ENCODE data around the gene PLLP. TPM values are rescaled to one million over a fixed set of nuclear protein-coding genes. Genes with fewer than 3 reads are reported as not detected.

The PLLP gene, protein sequence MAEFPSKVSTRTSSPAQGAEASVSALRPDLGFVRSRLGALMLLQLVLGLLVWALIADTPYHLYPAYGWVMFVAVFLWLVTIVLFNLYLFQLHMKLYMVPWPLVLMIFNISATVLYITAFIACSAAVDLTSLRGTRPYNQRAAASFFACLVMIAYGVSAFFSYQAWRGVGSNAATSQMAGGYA
- total RNA-seq: 0.21 TPM

DNA sequence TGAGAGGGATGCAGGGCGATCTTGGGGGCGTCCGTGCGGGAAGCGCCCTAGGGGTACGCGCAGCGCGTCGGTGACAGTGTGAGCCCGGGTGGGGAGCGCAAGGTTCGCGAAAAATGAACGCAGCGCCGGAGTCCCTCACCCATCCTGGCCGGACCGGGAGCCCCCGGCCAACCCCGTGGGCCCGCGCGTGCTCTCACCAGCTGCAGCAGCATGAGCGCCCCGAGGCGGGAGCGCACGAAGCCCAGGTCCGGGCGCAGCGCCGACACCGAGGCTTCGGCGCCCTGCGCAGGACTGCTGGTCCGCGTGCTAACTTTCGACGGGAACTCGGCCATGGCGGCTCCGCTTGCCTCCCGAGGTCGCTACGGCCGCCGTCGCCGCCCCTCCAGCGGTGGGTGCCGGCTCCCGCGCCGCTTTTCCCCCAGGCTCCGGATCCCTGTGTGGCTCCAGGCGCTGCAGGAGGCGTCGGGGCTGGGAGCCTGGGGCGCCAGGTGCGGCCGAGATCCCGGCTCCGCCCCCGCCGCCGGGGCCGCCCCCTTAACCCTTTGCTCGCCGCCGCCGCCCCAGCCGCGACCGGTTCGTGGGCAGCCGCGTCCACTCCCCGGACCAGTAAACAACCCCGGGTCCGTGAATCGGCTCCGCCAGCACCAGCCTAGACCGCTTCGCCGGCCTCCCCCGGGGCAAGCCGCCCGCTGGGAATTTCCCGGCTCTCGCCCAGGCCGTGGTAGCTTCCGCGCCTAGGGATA, at the start of gene PLLP:
Gene PLLP (minus strand): TSS at position 464 of the 743 bp plus-strand sequence. CDS start 132 bp downstream, at position 332.
- H3K4me1 ChIP-seq: peaks cover 3 to 5% of the 10 kb centered on the region in 2 donors
- H3K9me3 ChIP-seq: no peaks in the 10 kb centered on the region
- DNase-seq (ENCODE audit: low spot score in 2 of 2): no peak
- H3K27ac ChIP-seq: no peak within 1 kb of the TSS
- H3K36me3 ChIP-seq: no peaks in the 10 kb centered on the region
- H3K27me3 ChIP-seq: no peaks in the 10 kb centered on the region
- intact Hi-C loops (cut with DNase I): no loop called here
- peak within 1 kb of the TSS; percentile 49 to 77 for H3K4me3 ChIP-seq
- no peak for TF ChIP-seq CTCF (IDR thresholded peaks at IDR 0.05)

GRCh38 chr16:57333402-57333801, 48.9 kb upstream of the PLLP start:
- intact Hi-C loops (cut with DNase I): no loop called here
- Histone ChIP-seq H3K27ac (no peak overlapping the region), H3K4me1 (no peaks in the 10 kb centered on the region), H3K9me3 (peaks cover 0 to 6% of the 10 kb centered on the region in 2 donors), H3K36me3 (no peaks in the 10 kb centered on the region), H3K4me3 (no peak overlapping the region), H3K27me3 (no peaks in the 10 kb centered on the region)
- no peak for DNase-seq (ENCODE audit: low spot score in 2 of 2)
- no peak for TF ChIP-seq CTCF (IDR thresholded peaks at IDR 0.05)

- Histone ChIP-seq H3K27ac (no peak overlapping the region), H3K36me3 (no peaks in the 10 kb centered on the region), H3K9me3 (peaks cover 0 to 6% of the 10 kb centered on the region in 2 donors), H3K27me3 (no peaks in the 10 kb centered on the region), H3K4me1 (no peaks in the 10 kb centered on the region), H3K4me3 (no peak overlapping the region)
- intact Hi-C loops (cut with DNase I): no loop called here
- no peak for TF ChIP-seq CTCF (IDR thresholded peaks at IDR 0.05)
- DNase-seq (ENCODE audit: low spot score in 2 of 2): no peak
Measured at GRCh38 chr16:57331355-57331754, 46.9 kb upstream of the PLLP start.

DNA sequence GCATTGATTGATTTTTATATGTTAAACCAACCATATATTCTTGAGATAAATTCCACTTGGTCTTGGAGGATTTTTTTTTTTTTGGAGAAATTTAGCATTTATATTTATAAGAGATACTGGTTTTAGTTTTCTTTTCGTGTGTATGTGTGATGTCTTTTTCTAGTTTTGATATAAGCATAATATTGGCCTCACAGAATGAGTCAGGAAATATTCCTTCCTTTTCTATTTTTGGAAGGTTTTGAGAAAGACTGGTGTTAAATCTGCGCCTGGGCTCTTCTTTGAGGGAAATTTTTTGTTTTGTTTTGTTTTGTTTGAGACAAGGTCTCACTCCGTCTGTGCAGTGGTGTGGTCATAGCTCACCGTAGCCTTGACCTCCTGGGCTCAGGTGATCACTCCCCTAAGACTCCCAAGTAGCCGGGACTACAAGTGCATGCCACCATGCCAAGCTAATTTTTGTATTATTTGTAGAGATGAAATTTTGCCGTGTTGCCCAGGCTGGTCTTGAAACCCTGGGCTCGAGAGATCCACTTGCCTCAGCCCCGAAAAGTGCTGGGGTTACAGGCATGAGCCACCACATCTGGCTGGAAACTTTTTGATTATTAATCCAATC, 45.4 kb upstream of the PLLP start:
- TF ChIP-seq CTCF (IDR thresholded peaks at IDR 0.05): no peak
- DNase-seq (ENCODE audit: low spot score in 2 of 2): no peak
- H3K4me1 ChIP-seq: no peaks in the 10 kb centered on the region
- peaks cover 0 to 6% of the 10 kb centered on the region in 2 donors for H3K9me3 ChIP-seq
- H3K36me3 ChIP-seq: no peaks in the 10 kb centered on the region
- H3K27me3 ChIP-seq: no peaks in the 10 kb centered on the region
- intact Hi-C loops (cut with DNase I): no loop called here
- no peak overlapping the region for H3K27ac ChIP-seq
- H3K4me3 ChIP-seq: no peak overlapping the region

DNA sequence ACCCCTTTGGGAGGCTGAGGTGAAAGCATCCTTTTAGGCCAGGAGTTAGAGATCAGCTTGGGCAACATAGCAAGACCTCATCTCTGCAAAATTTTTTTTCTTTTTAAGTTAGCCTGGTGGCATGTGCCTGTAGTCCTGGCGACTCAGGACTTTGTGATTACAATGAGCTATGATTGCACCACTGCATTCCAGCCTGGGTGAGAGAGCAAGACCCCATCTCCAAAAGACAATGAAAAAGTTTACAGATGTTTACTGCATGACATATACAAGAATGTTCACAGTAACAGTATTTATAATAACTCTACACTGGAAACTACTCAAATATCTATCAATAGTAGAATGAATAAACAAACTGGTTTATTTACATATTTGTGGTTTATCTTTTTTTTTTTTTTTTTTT, 41.0 kb upstream of the PLLP start:
- Histone ChIP-seq H3K4me1 (no peaks in the 10 kb centered on the region), H3K9me3 (no peaks in the 10 kb centered on the region), H3K4me3 (no peak overlapping the region), H3K27ac (no peak overlapping the region), H3K36me3 (no peaks in the 10 kb centered on the region), H3K27me3 (no peaks in the 10 kb centered on the region)
- TF ChIP-seq CTCF (IDR thresholded peaks at IDR 0.05): no peak
- DNase-seq (ENCODE audit: low spot score in 2 of 2): no peak
- intact Hi-C loops (cut with DNase I): no loop called here

All from ascending aorta (tissue), 2 donors.